ENCODE measurements around the gene PDXK. TPM values are rescaled to one million over a fixed set of nuclear protein-coding genes. Genes with fewer than 3 reads are reported as not detected.

The PDXK gene
- polyA plus RNA-seq, 1 experiment, result 129 TPM

DNA sequence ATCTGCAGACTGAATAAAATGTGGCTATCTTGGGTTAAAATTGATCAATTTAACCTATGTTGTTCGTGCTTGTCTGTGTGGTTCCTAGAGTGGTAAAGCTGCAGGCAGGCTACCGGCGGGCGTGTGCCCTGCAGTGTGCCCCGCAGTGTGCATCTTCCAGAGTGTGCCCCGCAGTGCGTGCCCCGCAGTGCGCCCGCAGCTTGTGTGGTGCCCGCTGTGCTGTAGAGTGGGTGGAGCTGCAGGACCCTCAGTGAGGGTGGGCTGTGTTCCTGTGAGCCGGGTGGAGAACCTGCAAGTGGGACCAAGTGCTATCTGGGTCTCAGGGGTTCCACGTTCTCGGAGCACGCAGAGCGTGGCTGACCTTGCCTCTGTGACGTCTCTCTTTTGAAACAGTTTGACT, 81.2 kb downstream of the PDXK start:
- ChIA-PET CTCF (no interaction called here), POLR2A (no interaction called here)
- Histone ChIP-seq H3K9me3 (ENCODE audit: control insufficient read depth, insufficient read depth, low read length) (no peaks in the 10 kb centered on the region; the same call in 1 of the 2 replicates), H3K27me3 (ENCODE audit: control insufficient read depth, insufficient read depth, low read length) (no peaks in the 10 kb centered on the region), H3K27ac (ENCODE audit: low read depth, low read length) (no peak overlapping the region), H3K4me3 (ENCODE audit: low read depth, low read length) (no peak overlapping the region)
- DNase-seq (ENCODE audit: low read depth, low spot score), result no peak
- no peak for TF ChIP-seq CTCF (IDR thresholded peaks at IDR 0.05; ENCODE audit: low read depth, low read length)

DNA sequence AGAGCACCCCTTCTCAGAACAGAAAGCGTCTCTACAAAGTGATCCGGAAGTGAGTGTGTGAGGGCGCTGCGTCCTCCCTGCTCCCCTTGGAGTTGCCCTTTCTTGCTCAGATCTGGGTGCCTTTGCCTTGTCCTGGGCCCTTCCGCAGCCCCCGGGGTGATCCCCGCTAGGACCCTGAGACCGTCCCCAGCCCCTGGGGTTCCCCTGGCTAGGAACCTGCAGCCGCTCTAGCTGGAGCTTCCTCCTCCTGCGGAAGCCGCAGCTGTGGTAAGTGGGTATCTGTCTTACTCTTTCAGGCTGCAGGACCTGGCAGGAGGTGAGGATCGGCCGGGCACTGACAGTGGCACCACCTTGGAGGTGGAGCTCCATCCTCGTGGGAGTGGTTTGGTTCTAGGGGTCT, 81.6 kb downstream of the PDXK start:
- Histone ChIP-seq H3K27ac (ENCODE audit: low read depth, low read length) (no peak overlapping the region), H3K27me3 (ENCODE audit: control insufficient read depth, insufficient read depth, low read length) (no peaks in the 10 kb centered on the region), H3K9me3 (ENCODE audit: control insufficient read depth, insufficient read depth, low read length) (no peaks in the 10 kb centered on the region; the same call in 1 of the 2 replicates), H3K4me3 (ENCODE audit: low read depth, low read length) (no peak overlapping the region)
- no peak for TF ChIP-seq CTCF (IDR thresholded peaks at IDR 0.05; ENCODE audit: low read depth, low read length)
- ChIA-PET CTCF (no interaction called here), POLR2A (no interaction called here)
- no peak for DNase-seq (ENCODE audit: low read depth, low spot score)

DNA sequence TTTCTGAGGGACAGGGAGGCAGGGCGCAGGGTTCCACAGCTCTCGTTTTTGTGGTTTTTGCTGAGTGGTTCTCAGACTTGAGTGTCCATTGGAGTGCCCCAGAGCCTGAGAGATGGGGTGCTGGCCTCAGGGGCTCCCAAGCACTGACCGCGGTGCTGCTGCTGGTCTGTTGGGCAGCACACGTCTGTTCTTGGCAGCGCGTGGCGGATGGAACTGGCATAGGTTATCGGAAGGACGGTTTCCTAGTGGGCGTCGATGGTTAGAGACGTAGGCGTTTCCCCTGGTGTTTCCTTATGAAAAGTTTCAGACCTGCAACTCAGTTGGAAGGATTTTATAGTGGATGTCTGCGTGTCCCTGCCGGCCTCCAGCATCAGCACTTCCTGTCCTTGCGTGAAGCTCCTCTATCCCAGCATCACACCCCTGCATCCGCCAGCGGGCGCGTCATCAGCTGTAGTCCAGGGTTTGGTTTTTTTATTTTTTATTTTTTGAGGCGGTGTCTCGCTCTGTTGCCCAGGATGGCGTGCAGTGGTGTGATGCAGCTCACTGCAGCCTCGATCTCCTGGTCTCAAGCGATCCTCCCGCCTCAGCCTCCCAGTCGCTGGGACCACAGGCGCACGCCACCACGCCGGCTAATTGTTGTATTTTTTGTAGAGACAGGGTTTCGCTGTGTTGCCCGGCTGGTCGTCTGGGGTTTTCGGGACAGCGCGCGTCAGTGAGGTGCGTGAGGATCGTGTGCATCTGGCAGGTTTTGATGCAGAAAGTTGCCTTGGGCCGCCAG, 82.3 kb downstream of the PDXK start:
- Histone ChIP-seq H3K27me3 (ENCODE audit: control insufficient read depth, insufficient read depth, low read length) (no peaks in the 10 kb centered on the region), H3K4me3 (ENCODE audit: low read depth, low read length) (no peak overlapping the region), H3K27ac (ENCODE audit: low read depth, low read length) (no peak overlapping the region), H3K9me3 (ENCODE audit: control insufficient read depth, insufficient read depth, low read length) (no peaks in the 10 kb centered on the region; the same call in 1 of the 2 replicates)
- ChIA-PET CTCF (no interaction called here), POLR2A (no interaction called here)
- no peak for TF ChIP-seq CTCF (IDR thresholded peaks at IDR 0.05; ENCODE audit: low read depth, low read length)
- DNase-seq (ENCODE audit: low read depth, low spot score), result no peak

DNA sequence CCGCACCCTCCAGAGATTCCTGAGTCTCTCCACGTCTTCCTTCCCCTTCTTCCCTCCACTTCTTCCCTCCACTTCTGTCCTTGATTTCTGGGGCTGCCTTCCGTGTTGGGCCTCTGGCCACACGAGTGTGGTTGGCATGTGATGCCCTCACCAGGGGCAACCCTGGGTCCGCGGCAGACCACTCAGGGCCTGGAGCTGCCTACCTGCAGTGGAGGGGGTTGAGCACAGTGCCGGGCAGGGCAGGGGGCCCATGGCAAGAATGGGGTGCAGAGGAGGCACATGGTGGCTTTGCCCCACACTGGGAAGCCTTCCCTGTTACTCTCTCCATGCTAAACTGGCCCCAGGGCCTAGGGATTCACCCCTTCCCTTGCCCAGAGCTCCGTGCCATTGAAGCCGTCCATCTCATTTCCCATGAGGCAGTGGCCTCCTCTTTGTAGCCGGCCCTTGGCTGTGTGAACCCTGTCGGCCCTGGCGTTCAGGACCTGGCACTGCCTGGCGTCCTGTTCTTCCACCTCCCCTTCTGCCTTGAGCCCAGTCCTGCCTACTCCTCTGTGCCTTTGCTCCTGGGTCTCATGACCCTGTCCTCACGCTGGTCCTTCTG, 83.9 kb downstream of the PDXK start:
- Histone ChIP-seq H3K27ac (ENCODE audit: low read depth, low read length) (no peak overlapping the region), H3K4me3 (ENCODE audit: low read depth, low read length) (no peak overlapping the region), H3K27me3 (ENCODE audit: control insufficient read depth, insufficient read depth, low read length) (no peaks in the 10 kb centered on the region), H3K9me3 (ENCODE audit: control insufficient read depth, insufficient read depth, low read length) (no peaks in the 10 kb centered on the region; the same call in 1 of the 2 replicates)
- DNase-seq (ENCODE audit: low read depth, low spot score), result no peak
- no peak for TF ChIP-seq CTCF (IDR thresholded peaks at IDR 0.05; ENCODE audit: low read depth, low read length)
- CTCF ChIA-PET, result no interaction called here
- POLR2A ChIA-PET, result no interaction called here

GRCh38 chr21:43803558-43804300, 84.8 kb downstream of the PDXK start:
- Histone ChIP-seq H3K27me3 (ENCODE audit: control insufficient read depth, insufficient read depth, low read length) (no peaks in the 10 kb centered on the region), H3K4me3 (ENCODE audit: low read depth, low read length) (no peak overlapping the region), H3K27ac (ENCODE audit: low read depth, low read length) (no peak overlapping the region), H3K9me3 (ENCODE audit: control insufficient read depth, insufficient read depth, low read length) (no peaks in the 10 kb centered on the region; the same call in 1 of the 2 replicates)
- CTCF ChIA-PET, result no interaction called here
- no peak for TF ChIP-seq CTCF (IDR thresholded peaks at IDR 0.05; ENCODE audit: low read depth, low read length)
- DNase-seq (ENCODE audit: low read depth, low spot score), result no peak
- POLR2A ChIA-PET, result no interaction called here

Data from AG04450 (cell line).